MM.1S (cell line): Measurements from ENCODE around the gene METAP2.

Experiments used
- EZH2 ChIP-seq: fragments of 300-600 bp; sonication (generic); optimal IDR thresholded peaks from 2 replicates; pipeline ENCODE3; 2017; ENCODE audit warnings: low read depth, mild to moderate bottlenecking, antibody characterized with exemption, low read length, mixed read lengths
- EZH2phosphoT487 ChIP-seq: fragments of 300-600 bp; sonication (generic); IDR thresholded peaks from 2 replicates; pipeline ENCODE4 v1.6.1; 2018; ENCODE audit warnings: antibody characterized with exemption, low read length
- TF ChIP-seq, protein P1 (sequence below): fragments of 300-600 bp; sonication (generic); IDR thresholded peaks from 2 replicates; pipeline ENCODE4 v1.5.1; 2016; ENCODE audit warnings: antibody characterized with exemption, low read length, mixed read lengths

- TF ChIP-seq, protein P1, sequence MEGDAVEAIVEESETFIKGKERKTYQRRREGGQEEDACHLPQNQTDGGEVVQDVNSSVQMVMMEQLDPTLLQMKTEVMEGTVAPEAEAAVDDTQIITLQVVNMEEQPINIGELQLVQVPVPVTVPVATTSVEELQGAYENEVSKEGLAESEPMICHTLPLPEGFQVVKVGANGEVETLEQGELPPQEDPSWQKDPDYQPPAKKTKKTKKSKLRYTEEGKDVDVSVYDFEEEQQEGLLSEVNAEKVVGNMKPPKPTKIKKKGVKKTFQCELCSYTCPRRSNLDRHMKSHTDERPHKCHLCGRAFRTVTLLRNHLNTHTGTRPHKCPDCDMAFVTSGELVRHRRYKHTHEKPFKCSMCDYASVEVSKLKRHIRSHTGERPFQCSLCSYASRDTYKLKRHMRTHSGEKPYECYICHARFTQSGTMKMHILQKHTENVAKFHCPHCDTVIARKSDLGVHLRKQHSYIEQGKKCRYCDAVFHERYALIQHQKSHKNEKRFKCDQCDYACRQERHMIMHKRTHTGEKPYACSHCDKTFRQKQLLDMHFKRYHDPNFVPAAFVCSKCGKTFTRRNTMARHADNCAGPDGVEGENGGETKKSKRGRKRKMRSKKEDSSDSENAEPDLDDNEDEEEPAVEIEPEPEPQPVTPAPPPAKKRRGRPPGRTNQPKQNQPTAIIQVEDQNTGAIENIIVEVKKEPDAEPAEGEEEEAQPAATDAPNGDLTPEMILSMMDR = no peak
- TF ChIP-seq EZH2 (no peak), EZH2phosphoT487 (no peak)
Observed at GRCh38 chr12:95473231-95473883, 595 bp upstream of the METAP2 start.
